HepG2 (cell line): ENCODE results near the gene BCL2. TPM values are rescaled to one million over a fixed set of nuclear protein-coding genes. Genes with fewer than 3 reads are reported as not detected.

Source experiments
- ATAC-seq: fragments of 200-7000 bp; cut with Tn5 transposase; 3 replicates; pipeline ENCODE4 v1.9.1; 2020; ENCODE audit warnings: mild to moderate bottlenecking, moderate library complexity
- BruUV-seq: library from RNA; stranded (reverse); fragments of 400-500 nt; replicated peaks from 2 replicates; lab custom pipeline; 2021; lab: Mats Ljungman, UMichigan
- CTCF ChIA-PET: fragments of 300-600 bp; formaldehyde crosslinking; extraction: SDS; loops from one replicate; lab custom pipeline; 2021; ENCODE audit warnings: low total read pairs, inconsistent platforms, low intra/inter-chr PET ratio; lab: Yijun Ruan, JAX
- POLR2A ChIA-PET: fragments of 350-600 bp; sonication (Branson Sonifier 250); formaldehyde crosslinking; loops from one replicate; lab custom pipeline; 2020; ENCODE audit warnings: antibody characterized with exemption, inconsistent platforms; lab: Yijun Ruan, JAX
- DNase-seq: peaks from one replicate; pipeline ENCODE4 v3.0.0-alpha.2; 2015; ENCODE audit warnings: low spot score
- FAIRE-seq: peaks from 3 replicates; lab custom pipeline; 2011; peaks lifted over from hg19 to GRCh38; lab: Jason Lieb, UNC
- H2AFZ ChIP-seq: one replicate; pipeline ENCODE4 v1.6.1; 2011; ENCODE audit warnings: low read length, inconsistent platforms
- H3K27ac ChIP-seq: fragments of 300-600 bp; 3 replicates; pipeline ENCODE4 v1.8.0; 2011; ENCODE audit warnings: mixed run types, mild to moderate bottlenecking, mixed read lengths, low read length, inconsistent platforms; ENCODE audit not compliant: insufficient read depth; ENCODE audit errors: extremely low read length
- H3K27me3 ChIP-seq, 2 experiments: fragments of 200-600 bp in 1 of 2; 2 replicates in 1 of 2; 3 replicates in 1 of 2; pipeline versions ENCODE4 v1.6.0 to v1.8.0; 2011; ENCODE audit warnings: low read length in 2 of 2, mild to moderate bottlenecking in 2 of 2, moderate library complexity in 2 of 2, inconsistent platforms in 1 of 2; ENCODE audit not compliant: insufficient read depth in 2 of 2, control insufficient read depth in 1 of 2
- H3K36me3 ChIP-seq, 2 experiments: fragments of 200-600 bp in 1 of 2; replicated peaks in 1 of 2; 2 replicates in 1 of 2; 3 replicates in 1 of 2; pipeline versions ENCODE4 v1.5.1 to v1.8.0; 2011; ENCODE audit warnings: low read length in 2 of 2, inconsistent platforms in 1 of 2; ENCODE audit not compliant: insufficient read depth in 2 of 2, control insufficient read depth in 1 of 2
- H3K4me1 ChIP-seq: 2 replicates; pipeline ENCODE4 v1.5.1; 2012; ENCODE audit warnings: low read length, inconsistent platforms; ENCODE audit not compliant: insufficient read depth
- H3K4me2 ChIP-seq: 2 replicates; pipeline ENCODE4 v1.6.0; 2011; ENCODE audit warnings: low read depth, low read length, inconsistent platforms
- H3K4me3 ChIP-seq, 3 experiments: fragments of 200-600 bp in 1 of 3; sonication (generic), shearing (Covaris generic) in 1 of 3; replicated peaks in 1 of 3; 2 replicates each; pipeline ENCODE4 v1.5.1; 2011 to 2016; ENCODE audit warnings: low read length in 3 of 3, inconsistent platforms in 2 of 3, low read depth in 2 of 3, mild to moderate bottlenecking in 2 of 3, control low read depth in 1 of 3, mixed read lengths in 1 of 3; ENCODE audit not compliant: insufficient read depth in 1 of 3
- H3K79me2 ChIP-seq: one replicate; pipeline ENCODE4 v1.6.1; 2011; ENCODE audit warnings: low read length, inconsistent platforms; ENCODE audit not compliant: insufficient read depth
- H3K9ac ChIP-seq: 2 replicates; pipeline ENCODE4 v1.6.0; 2011; ENCODE audit warnings: mild to moderate bottlenecking, low read depth, low read length, inconsistent platforms; ENCODE audit not compliant: insufficient read depth
- H3K9me3 ChIP-seq: 2 replicates; pipeline ENCODE4 v1.5.1; 2012; ENCODE audit warnings: mild to moderate bottlenecking, low read length
- H4K20me1 ChIP-seq: 2 replicates; pipeline ENCODE4 v1.6.0; 2011; ENCODE audit warnings: inconsistent platforms, mild to moderate bottlenecking, low read length, moderate library complexity; ENCODE audit not compliant: insufficient read depth
- CEBPZ ChIP-seq: IDR thresholded peaks from 2 replicates; pipeline ENCODE4 v1.6.1; 2012; ENCODE audit warnings: low read length, improper control_type of control experiment
- E2F5 ChIP-seq: sonication (generic); formaldehyde crosslinking; conservative IDR thresholded peaks from 2 replicates; pipeline ENCODE4 v1.4.0; 2020; ENCODE audit warnings: missing genetic modification reagents
- GMEB2 ChIP-seq: IDR thresholded peaks from 2 replicates; pipeline ENCODE4 v1.6.1; 2016; ENCODE audit warnings: missing biosample characterization, missing genetic modification reagents, low read depth
- MED1 ChIP-seq: sonication (generic); formaldehyde crosslinking; IDR thresholded peaks from 2 replicates; pipeline ENCODE4 v1.4.0; 2020; ENCODE audit warnings: missing genetic modification reagents
- NBN ChIP-seq: fragments of 450-650 bp; conservative IDR thresholded peaks from 2 replicates; pipeline ENCODE4 v1.6.1; 2017
- SP4 ChIP-seq: sonication (generic); formaldehyde crosslinking; IDR thresholded peaks from 2 replicates; pipeline ENCODE4 v1.8.1; 2023; ENCODE audit warnings: mild to moderate bottlenecking, missing genetic modification reagents
- ZBED4 ChIP-seq: sonication (generic); formaldehyde crosslinking; IDR thresholded peaks from 2 replicates; pipeline ENCODE4 v1.4.0; 2020; ENCODE audit warnings: missing genetic modification reagents, borderline replicate concordance
- ZNF441 ChIP-seq: sonication (generic); formaldehyde crosslinking; IDR thresholded peaks from 2 replicates; pipeline ENCODE4 v1.7.0; 2021; ENCODE audit warnings: missing genetic modification reagents, borderline replicate concordance
- ZNF530 ChIP-seq: sonication (generic); formaldehyde crosslinking; IDR thresholded peaks from 2 replicates; pipeline ENCODE4 v1.5.0; 2020; ENCODE audit warnings: low read depth, mild to moderate bottlenecking, missing genetic modification reagents
- ZNF883 ChIP-seq: sonication (generic); formaldehyde crosslinking; IDR thresholded peaks from 2 replicates; pipeline ENCODE4 v1.5.1; 2020; ENCODE audit warnings: mild to moderate bottlenecking, missing genetic modification reagents; ENCODE audit errors: not compliant biosample characterization
- WGBS: methylation state at CpG from one replicate; pipeline ENCODE4 v1.1.6; 2017; ENCODE audit warnings: low lambda C conversion rate; 5-methylcytosine and 5-hydroxymethylcytosine counted together
- in situ Hi-C: cut with HindIII; loops from 2 replicates; pipeline ENCODE4 v1.10.0; 2017; ENCODE audit warnings: low pct_unique_long_range_greater_than_20kb; ENCODE audit not compliant: extremely low pct_ligation_motif_present
- intact Hi-C: fragments of 100-400 bp; cut with micrococcal nuclease; formaldehyde crosslinking; loops from one replicate; pipeline ENCODE4 v1.10.0; 2022; ENCODE audit not compliant: unreplicated experiment
- polyA plus RNA-seq, 8 experiments: library from polyadenylated mRNA; depleted of rRNA in 3 of 8; stranded (reverse) in 7 of 8; unstranded in 1 of 8; fragments of >200 nt; fragmentation: Illumina TruSeq in 4 of 8; extraction: Trizol in 4 of 8; gene quantifications; 2 replicates each; pipeline versions ENCODE4 v1.2.1 to v1.2.3, GENCODE V29; 2011 to 2016; ENCODE audit warnings: low read depth in 4 of 8, missing spikeins in 1 of 8, mixed read lengths in 1 of 8; ENCODE audit not compliant: insufficient read depth in 1 of 8
- total RNA-seq, 5 experiments: library from RNA; depleted of rRNA; stranded (reverse); fragments of >200 nt; fragmentation: Illumina TruSeq; extraction: Trizol; gene quantifications; 2 replicates each; pipeline ENCODE4 v1.2.3, GENCODE V29; 2016; ENCODE audit warnings: low read depth in 1 of 5

BCL2 gene
- total and polyA plus RNA-seq, 2 of the 13 experiments (the other 11 are each of a cell fraction or from before 2014, with no cell fraction given) = 0.07 to 0.53 TPM

GRCh38 chr18:63325086-63325686 is 5.6 kb upstream of the BCL2 start:
- ChIA-PET POLR2A (no interaction called here), CTCF (no interaction called here)
- Histone ChIP-seq H3K4me2 (no peak overlapping the region), H3K9ac (no peak overlapping the region), H3K9me3 (no peaks in the 10 kb centered on the region), H2AFZ (no peak overlapping the region), H3K27me3 (no peaks in the 10 kb centered on the region), H3K79me2 (no peaks in the 10 kb centered on the region), H3K4me1 (peaks cover 19% of the 10 kb centered on the region), H3K36me3 (0 out of 5 replicates have a peak, but pooled peaks cover 0 to 1% of the 10 kb centered on the region in 2 experiments), H4K20me1 (no peaks in the 10 kb centered on the region)
- no peak for DNase-seq
- 82% methylated on average over 11 of the region's 11 CpGs for WGBS
- no peak for FAIRE-seq
- TF ChIP-seq ZNF883 = no peak
- TF ChIP-seq E2F5 (CRISPR knock-in tag) = no peak
- no peak for TF ChIP-seq MED1
- TF ChIP-seq ZNF441 (CRISPR knock-in tag) = no peak
- TF ChIP-seq ZNF530 (CRISPR knock-in tag) = no peak
- no peak for TF ChIP-seq SP4
- no peak for TF ChIP-seq CEBPZ
- no peak for TF ChIP-seq GMEB2 (CRISPR knock-in tag)
- no peak for TF ChIP-seq NBN
- no peak for TF ChIP-seq ZBED4
- TF ChIP-seq, all 625 proteins: peak for 0
- intact Hi-C loops (no loop called here), in situ Hi-C loops (no loop called here)
- Histone ChIP-seq H3K4me3 (no peak overlapping the region), H3K27ac (no peak overlapping the region)
- no TSS peak for BruUV-seq
- no peak for ATAC-seq
